ENCODE measurements around the gene IRS1. TPM values are rescaled to one million over a fixed set of nuclear protein-coding genes. Genes with fewer than 3 reads are reported as not detected.
A peak's percentile ranks its signal among the peaks of the same experiment; 100 is the strongest.

IRS1 gene
- total and polyA plus RNA-seq, 4 donors: 12.4 to 19.0 (median 14.8) TPM

- no peak overlapping the region for H3K4me3 ChIP-seq (ENCODE audit: low read depth, low read length)
- no peaks in the 10 kb centered on the region for H3K36me3 ChIP-seq (ENCODE audit: control insufficient read depth, insufficient read depth, low read length)
- WGBS (ENCODE audit: insufficient coverage): 100% methylated on average over 1 of the region's 3 CpGs
- no peak for DNase-seq (ENCODE audit: low read depth in 4 of 6, low spot score in 6 of 6)
- H3K27me3 ChIP-seq (ENCODE audit: control insufficient read depth, insufficient read depth, low read length): no peaks in the 10 kb centered on the region
- peaks cover 2% of the 10 kb centered on the region for H3K9me3 ChIP-seq (ENCODE audit: control insufficient read depth, insufficient read depth, low read length)
- no peak overlapping the region for H3K27ac ChIP-seq (ENCODE audit: low read depth, low read length)
- H3K4me1 ChIP-seq (ENCODE audit: control insufficient read depth, insufficient read depth, low read length): peaks cover 3% of the 10 kb centered on the region
Observed at GRCh38 chr2:226763320-226763719, 36.3 kb downstream of the IRS1 start.

GRCh38 chr2:226761195-226761583, 38.4 kb downstream of the IRS1 start:
- no peaks in the 10 kb centered on the region for H3K36me3 ChIP-seq (ENCODE audit: control insufficient read depth, insufficient read depth, low read length)
- H3K4me3 ChIP-seq (ENCODE audit: low read depth, low read length): no peak overlapping the region
- H3K27me3 ChIP-seq (ENCODE audit: control insufficient read depth, insufficient read depth, low read length): no peaks in the 10 kb centered on the region
- H3K9me3 ChIP-seq (ENCODE audit: control insufficient read depth, insufficient read depth, low read length): peaks cover 2% of the 10 kb centered on the region
- peaks cover 3% of the 10 kb centered on the region for H3K4me1 ChIP-seq (ENCODE audit: control insufficient read depth, insufficient read depth, low read length)
- H3K27ac ChIP-seq (ENCODE audit: low read depth, low read length): no peak overlapping the region
- DNase-seq (ENCODE audit: low read depth in 4 of 6, low spot score in 6 of 6): no peak
- WGBS (ENCODE audit: insufficient coverage): 91% methylated on average over 1 of the region's 2 CpGs

GRCh38 chr2:226760412-226761194, 39.0 kb downstream of the IRS1 start:
- no peak overlapping the region for H3K27ac ChIP-seq (ENCODE audit: low read depth, low read length)
- H3K4me3 ChIP-seq (ENCODE audit: low read depth, low read length): no peak overlapping the region
- no peak for DNase-seq (ENCODE audit: low read depth in 4 of 6, low spot score in 6 of 6)
- peaks cover 3% of the 10 kb centered on the region for H3K4me1 ChIP-seq (ENCODE audit: control insufficient read depth, insufficient read depth, low read length)
- H3K36me3 ChIP-seq (ENCODE audit: control insufficient read depth, insufficient read depth, low read length): no peaks in the 10 kb centered on the region
- peaks cover 2% of the 10 kb centered on the region for H3K9me3 ChIP-seq (ENCODE audit: control insufficient read depth, insufficient read depth, low read length)
- no peaks in the 10 kb centered on the region for H3K27me3 ChIP-seq (ENCODE audit: control insufficient read depth, insufficient read depth, low read length)
- 100% methylated on average over 1 of the region's 2 CpGs for WGBS (ENCODE audit: insufficient coverage)

- Histone ChIP-seq H3K4me3 (ENCODE audit: low read depth, low read length) (no peak overlapping the region), H3K9me3 (ENCODE audit: control insufficient read depth, insufficient read depth, low read length) (peaks cover 2% of the 10 kb centered on the region), H3K36me3 (ENCODE audit: control insufficient read depth, insufficient read depth, low read length) (no peaks in the 10 kb centered on the region), H3K27me3 (ENCODE audit: control insufficient read depth, insufficient read depth, low read length) (no peaks in the 10 kb centered on the region), H3K27ac (ENCODE audit: low read depth, low read length) (no peak overlapping the region), H3K4me1 (ENCODE audit: control insufficient read depth, insufficient read depth, low read length) (peaks cover 3% of the 10 kb centered on the region)
- WGBS (ENCODE audit: insufficient coverage): 86% methylated on average over 7 of the region's 9 CpGs
- no peak for DNase-seq (ENCODE audit: low read depth in 4 of 6, low spot score in 6 of 6)
Observed at GRCh38 chr2:226759768-226760167, 39.9 kb downstream of the IRS1 start.

- no peaks in the 10 kb centered on the region for H3K36me3 ChIP-seq (ENCODE audit: control insufficient read depth, insufficient read depth, low read length)
- no peaks in the 10 kb centered on the region for H3K27me3 ChIP-seq (ENCODE audit: control insufficient read depth, insufficient read depth, low read length)
- H3K27ac ChIP-seq (ENCODE audit: low read depth, low read length): no peak overlapping the region
- peaks cover 3% of the 10 kb centered on the region for H3K4me1 ChIP-seq (ENCODE audit: control insufficient read depth, insufficient read depth, low read length)
- H3K4me3 ChIP-seq (ENCODE audit: low read depth, low read length): no peak overlapping the region
- peak in 1 of 6 donors; percentile 58 for DNase-seq (ENCODE audit: low read depth in 4 of 6, low spot score in 6 of 6)
- no CpG with 5 or more reads among the region's 3 CpGs for WGBS (ENCODE audit: insufficient coverage)
- H3K9me3 ChIP-seq (ENCODE audit: control insufficient read depth, insufficient read depth, low read length): peaks cover 2% of the 10 kb centered on the region
Observed at GRCh38 chr2:226758921-226759640, 40.5 kb downstream of the IRS1 start.

- no peaks in the 10 kb centered on the region for H3K9me3 ChIP-seq (ENCODE audit: control insufficient read depth, insufficient read depth, low read length)
- peaks cover 3% of the 10 kb centered on the region for H3K4me1 ChIP-seq (ENCODE audit: control insufficient read depth, insufficient read depth, low read length)
- WGBS (ENCODE audit: insufficient coverage): 100% methylated on average over 1 of the region's 2 CpGs
- no peak overlapping the region for H3K4me3 ChIP-seq (ENCODE audit: low read depth, low read length)
- H3K27me3 ChIP-seq (ENCODE audit: control insufficient read depth, insufficient read depth, low read length): no peaks in the 10 kb centered on the region
- no peak overlapping the region for H3K27ac ChIP-seq (ENCODE audit: low read depth, low read length)
- DNase-seq (ENCODE audit: low read depth in 4 of 6, low spot score in 6 of 6): no peak
- no peaks in the 10 kb centered on the region for H3K36me3 ChIP-seq (ENCODE audit: control insufficient read depth, insufficient read depth, low read length)
Observed at GRCh38 chr2:226756131-226756530, 43.5 kb downstream of the IRS1 start.

- H3K4me1 ChIP-seq (ENCODE audit: control insufficient read depth, insufficient read depth, low read length): peaks cover 3% of the 10 kb centered on the region
- no CpG with 5 or more reads among the region's 1 CpG for WGBS (ENCODE audit: insufficient coverage)
Observed at GRCh38 chr2:226755631-226756030, 44.0 kb downstream of the IRS1 start.

GRCh38 chr2:226754821-226755604, 44.6 kb downstream of the IRS1 start:
- no CpG with 5 or more reads among the region's 8 CpGs for WGBS (ENCODE audit: insufficient coverage)
- no peaks in the 10 kb centered on the region for H3K36me3 ChIP-seq (ENCODE audit: control insufficient read depth, insufficient read depth, low read length)
- H3K9me3 ChIP-seq (ENCODE audit: control insufficient read depth, insufficient read depth, low read length): no peaks in the 10 kb centered on the region
- H3K27ac ChIP-seq (ENCODE audit: low read depth, low read length): no peak overlapping the region
- no peak overlapping the region for H3K4me3 ChIP-seq (ENCODE audit: low read depth, low read length)
- H3K27me3 ChIP-seq (ENCODE audit: control insufficient read depth, insufficient read depth, low read length): no peaks in the 10 kb centered on the region
- peaks cover 3% of the 10 kb centered on the region for H3K4me1 ChIP-seq (ENCODE audit: control insufficient read depth, insufficient read depth, low read length)
- DNase-seq (ENCODE audit: low read depth in 4 of 6, low spot score in 6 of 6): peak in 1 of 6 donors; percentile 17

More at GRCh38 chr2:226755631-226756030, 44.0 kb downstream of the IRS1 start:
- Histone ChIP-seq H3K27me3 (ENCODE audit: control insufficient read depth, insufficient read depth, low read length) (no peaks in the 10 kb centered on the region), H3K27ac (ENCODE audit: low read depth, low read length) (no peak overlapping the region), H3K9me3 (ENCODE audit: control insufficient read depth, insufficient read depth, low read length) (no peaks in the 10 kb centered on the region), H3K36me3 (ENCODE audit: control insufficient read depth, insufficient read depth, low read length) (no peaks in the 10 kb centered on the region), H3K4me3 (ENCODE audit: low read depth, low read length) (no peak overlapping the region)
- peak in 1 of 6 donors; percentile 19 for DNase-seq (ENCODE audit: low read depth in 4 of 6, low spot score in 6 of 6)

GRCh38 chr2:226752887-226753286, 46.7 kb downstream of the IRS1 start:
- Histone ChIP-seq H3K4me1 (ENCODE audit: control insufficient read depth, insufficient read depth, low read length) (no peaks in the 10 kb centered on the region), H3K4me3 (ENCODE audit: low read depth, low read length) (no peak overlapping the region), H3K9me3 (ENCODE audit: control insufficient read depth, insufficient read depth, low read length) (no peaks in the 10 kb centered on the region), H3K27me3 (ENCODE audit: control insufficient read depth, insufficient read depth, low read length) (no peaks in the 10 kb centered on the region), H3K27ac (ENCODE audit: low read depth, low read length) (no peak overlapping the region), H3K36me3 (ENCODE audit: control insufficient read depth, insufficient read depth, low read length) (no peaks in the 10 kb centered on the region)
- DNase-seq (ENCODE audit: low read depth in 4 of 6, low spot score in 6 of 6): no peak
- no CpG with 5 or more reads among the region's 4 CpGs for WGBS (ENCODE audit: insufficient coverage)
